GM23338 (cell line): ENCODE measurements around the gene EPO. TPM values are rescaled to one million over a fixed set of nuclear protein-coding genes. Genes with fewer than 3 reads are reported as not detected.
A peak's percentile ranks its signal among the peaks of the same experiment; 100 is the strongest.

Experiments used
- ATAC-seq: fragments of 200-7000 bp; cut with Tn5 transposase; 3 replicates; pipeline ENCODE4 v1.9.1; 2020
- DNase-seq: peaks from one replicate; pipeline ENCODE4 v3.0.0-alpha.2; 2015; ENCODE audit warnings: low spot score
- H2AFZ ChIP-seq: fragments of 200-600 bp; sonication (generic); 2 replicates; pipeline ENCODE4 v1.8.0; 2016; ENCODE audit warnings: antibody characterized with exemption, mild to moderate bottlenecking, moderate library complexity
- H3F3A ChIP-seq: fragments of 200-600 bp; sonication (generic); replicated peaks from 2 replicates; pipeline ENCODE4 v1.8.0; 2017; ENCODE audit warnings: antibody characterized with exemption, mixed run types, low read depth
- H3K27ac ChIP-seq: fragments of 200-600 bp; sonication (generic); 2 replicates; pipeline ENCODE4 v1.6.1; 2016; ENCODE audit warnings: low read depth
- H3K27me3 ChIP-seq: fragments of 200-600 bp; sonication (generic); 2 replicates; pipeline ENCODE4 v1.8.0; 2016; ENCODE audit warnings: mild to moderate bottlenecking, mixed run types, moderate library complexity; ENCODE audit not compliant: insufficient read depth
- H3K36me3 ChIP-seq: fragments of 200-600 bp; sonication (generic); 2 replicates; pipeline ENCODE4 v1.8.0; 2016; ENCODE audit warnings: mild to moderate bottlenecking; ENCODE audit not compliant: insufficient read depth
- H3K4me1 ChIP-seq: fragments of 200-600 bp; sonication (generic); 2 replicates; pipeline ENCODE4 v1.8.0; 2016; ENCODE audit warnings: mild to moderate bottlenecking, moderate library complexity; ENCODE audit not compliant: insufficient read depth
- H3K4me2 ChIP-seq: fragments of 200-600 bp; sonication (generic); 2 replicates; pipeline ENCODE4 v1.7.1; 2017; ENCODE audit warnings: mixed run types
- H3K4me3 ChIP-seq: fragments of 200-600 bp; sonication (generic); 2 replicates; pipeline ENCODE4 v1.6.1; 2016; ENCODE audit warnings: mixed run types
- H3K79me2 ChIP-seq: fragments of 200-600 bp; sonication (generic); replicated peaks from 2 replicates; pipeline ENCODE4 v1.8.0; 2017; ENCODE audit warnings: mild to moderate bottlenecking; ENCODE audit not compliant: insufficient read depth
- H3K9me2 ChIP-seq: fragments of 200-600 bp; sonication (generic); 2 replicates; pipeline ENCODE4 v1.8.0; 2017; ENCODE audit not compliant: insufficient read depth
- H4K20me1 ChIP-seq: fragments of 200-600 bp; sonication (generic); replicated peaks from 2 replicates; pipeline ENCODE4 v1.8.0; 2017; ENCODE audit warnings: mild to moderate bottlenecking; ENCODE audit not compliant: insufficient read depth
- H3K27ac Mint-ChIP-seq: 2 replicates; pipeline ENCODE4 v1.8.0; 2020; ENCODE audit warnings: inconsistent platforms, mild to moderate bottlenecking, moderate library complexity, mixed read lengths
- H3K27me3 Mint-ChIP-seq: 3 replicates; pipeline ENCODE4 v1.8.0; 2022; ENCODE audit warnings: low read depth, mild to moderate bottlenecking, moderate library complexity, mixed read lengths, inconsistent platforms; ENCODE audit not compliant: insufficient read depth, poor library complexity
- H3K36me3 Mint-ChIP-seq: 3 replicates; pipeline ENCODE4 v1.8.0; 2021; ENCODE audit warnings: low read depth, mild to moderate bottlenecking, inconsistent platforms, moderate library complexity, mixed read lengths
- H3K4me1 Mint-ChIP-seq: 3 replicates; pipeline ENCODE4 v1.8.0; 2020; ENCODE audit warnings: mild to moderate bottlenecking, inconsistent platforms, mixed read lengths
- H3K4me3 Mint-ChIP-seq: 3 replicates; pipeline ENCODE4 v1.8.0; 2021; ENCODE audit warnings: moderate library complexity, mild to moderate bottlenecking, inconsistent platforms, mixed read lengths
- H3K9me3 Mint-ChIP-seq: 3 replicates; pipeline ENCODE4 v1.8.0; 2020; ENCODE audit warnings: moderate library complexity, mild to moderate bottlenecking, inconsistent platforms, mixed read lengths
- CREB1 ChIP-seq: fragments of 250-450 bp; sonication (Bioruptor Pico); IDR thresholded peaks from 2 replicates; pipeline ENCODE4 v1.5.0; 2020; ENCODE audit warnings: low read depth, mild to moderate bottlenecking, moderate library complexity
- JUNB ChIP-seq: IDR thresholded peaks from one replicate; pipeline ENCODE4 v1.6.1; 2016; ENCODE audit warnings: antibody characterized with exemption; ENCODE audit not compliant: unreplicated experiment
- polyA plus RNA-seq: library from polyadenylated mRNA; unstranded; fragments of >200 nt; fragmentation: Nextera tagmentation; extraction: Ambion mirVana; gene quantifications from 2 replicates; pipeline ENCODE4 v1.2.1, GENCODE V29; 2016
- total RNA-seq: library from RNA; depleted of rRNA; stranded (reverse); fragments of >200 nt; shearing (Covaris generic); gene quantifications from 2 replicates; pipeline ENCODE4 v1.2.3, GENCODE V29; 2014
- TF ChIP-seq, protein P1 (sequence below): IDR thresholded peaks from one replicate; pipeline ENCODE4 v1.6.1; 2018; ENCODE audit warnings: antibody characterized with exemption; ENCODE audit not compliant: unreplicated experiment
- TF ChIP-seq, protein P2 (sequence below): fragments of 250-450 bp; sonication (Bioruptor Pico); IDR thresholded peaks from 2 replicates; pipeline ENCODE4 v1.5.0; 2020; ENCODE audit warnings: mild to moderate bottlenecking, moderate library complexity

Gene EPO
- total and polyA plus RNA-seq, 2 experiments from 2014 or later: 1.0 TPM; not detected in 1

DNA sequence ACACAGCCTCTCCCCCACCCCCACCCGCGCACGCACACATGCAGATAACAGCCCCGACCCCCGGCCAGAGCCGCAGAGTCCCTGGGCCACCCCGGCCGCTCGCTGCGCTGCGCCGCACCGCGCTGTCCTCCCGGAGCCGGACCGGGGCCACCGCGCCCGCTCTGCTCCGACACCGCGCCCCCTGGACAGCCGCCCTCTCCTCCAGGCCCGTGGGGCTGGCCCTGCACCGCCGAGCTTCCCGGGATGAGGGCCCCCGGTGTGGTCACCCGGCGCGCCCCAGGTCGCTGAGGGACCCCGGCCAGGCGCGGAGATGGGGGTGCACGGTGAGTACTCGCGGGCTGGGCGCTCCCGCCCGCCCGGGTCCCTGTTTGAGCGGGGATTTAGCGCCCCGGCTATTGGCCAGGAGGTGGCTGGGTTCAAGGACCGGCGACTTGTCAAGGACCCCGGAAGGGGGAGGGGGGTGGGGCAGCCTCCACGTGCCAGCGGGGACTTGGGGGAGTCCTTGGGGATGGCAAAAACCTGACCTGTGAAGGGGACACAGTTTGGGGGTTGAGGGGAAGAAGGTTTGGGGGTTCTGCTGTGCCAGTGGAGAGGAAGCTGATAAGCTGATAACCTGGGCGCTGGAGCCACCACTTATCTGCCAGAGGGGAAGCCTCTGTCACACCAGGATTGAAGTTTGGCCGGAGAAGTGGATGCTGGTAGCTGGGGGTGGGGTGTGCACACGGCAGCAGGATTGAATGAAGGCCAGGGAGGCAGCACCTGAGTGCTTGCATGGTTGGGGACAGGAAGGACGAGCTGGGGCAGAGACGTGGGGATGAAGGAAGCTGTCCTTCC is 620 bp downstream of the EPO start:
- H3K4me2 ChIP-seq: peak overlapping the region; percentile 88
- H3K27ac ChIP-seq: no peak overlapping the region
- H2AFZ ChIP-seq: peak overlapping the region; percentile 93
- peaks cover 9% of the 10 kb centered on the region; the same call in 1 of the 2 replicates for H3K4me1 ChIP-seq
- H3K27me3 ChIP-seq: peaks cover 38% of the 10 kb centered on the region
- H4K20me1 ChIP-seq: no peaks in the 10 kb centered on the region
- Mint-ChIP-seq H3K9me3 (peaks cover 2% of the 10 kb centered on the region; the same call in 2 of the 3 replicates), H3K36me3 (no peaks in the 10 kb centered on the region), H3K4me3 (peak overlapping the region; percentile 70), H3K27me3 (peaks cover 42% of the 10 kb centered on the region), H3K4me1 (peaks cover 7% of the 10 kb centered on the region), H3K27ac (no peak overlapping the region)
- H3K9me2 ChIP-seq: no peaks in the 10 kb centered on the region
- H3K79me2 ChIP-seq: no peaks in the 10 kb centered on the region
- DNase-seq (peak; percentile 55), ATAC-seq (peak; percentile 65)
- peak overlapping the region; percentile 74 for H3K4me3 ChIP-seq
- TF ChIP-seq, protein P1, sequence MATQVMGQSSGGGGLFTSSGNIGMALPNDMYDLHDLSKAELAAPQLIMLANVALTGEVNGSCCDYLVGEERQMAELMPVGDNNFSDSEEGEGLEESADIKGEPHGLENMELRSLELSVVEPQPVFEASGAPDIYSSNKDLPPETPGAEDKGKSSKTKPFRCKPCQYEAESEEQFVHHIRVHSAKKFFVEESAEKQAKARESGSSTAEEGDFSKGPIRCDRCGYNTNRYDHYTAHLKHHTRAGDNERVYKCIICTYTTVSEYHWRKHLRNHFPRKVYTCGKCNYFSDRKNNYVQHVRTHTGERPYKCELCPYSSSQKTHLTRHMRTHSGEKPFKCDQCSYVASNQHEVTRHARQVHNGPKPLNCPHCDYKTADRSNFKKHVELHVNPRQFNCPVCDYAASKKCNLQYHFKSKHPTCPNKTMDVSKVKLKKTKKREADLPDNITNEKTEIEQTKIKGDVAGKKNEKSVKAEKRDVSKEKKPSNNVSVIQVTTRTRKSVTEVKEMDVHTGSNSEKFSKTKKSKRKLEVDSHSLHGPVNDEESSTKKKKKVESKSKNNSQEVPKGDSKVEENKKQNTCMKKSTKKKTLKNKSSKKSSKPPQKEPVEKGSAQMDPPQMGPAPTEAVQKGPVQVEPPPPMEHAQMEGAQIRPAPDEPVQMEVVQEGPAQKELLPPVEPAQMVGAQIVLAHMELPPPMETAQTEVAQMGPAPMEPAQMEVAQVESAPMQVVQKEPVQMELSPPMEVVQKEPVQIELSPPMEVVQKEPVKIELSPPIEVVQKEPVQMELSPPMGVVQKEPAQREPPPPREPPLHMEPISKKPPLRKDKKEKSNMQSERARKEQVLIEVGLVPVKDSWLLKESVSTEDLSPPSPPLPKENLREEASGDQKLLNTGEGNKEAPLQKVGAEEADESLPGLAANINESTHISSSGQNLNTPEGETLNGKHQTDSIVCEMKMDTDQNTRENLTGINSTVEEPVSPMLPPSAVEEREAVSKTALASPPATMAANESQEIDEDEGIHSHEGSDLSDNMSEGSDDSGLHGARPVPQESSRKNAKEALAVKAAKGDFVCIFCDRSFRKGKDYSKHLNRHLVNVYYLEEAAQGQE: no peak
- TF ChIP-seq CREB1 (CRISPR knock-in tag) (no peak), JUNB (no peak)
- TF ChIP-seq, protein P2, sequence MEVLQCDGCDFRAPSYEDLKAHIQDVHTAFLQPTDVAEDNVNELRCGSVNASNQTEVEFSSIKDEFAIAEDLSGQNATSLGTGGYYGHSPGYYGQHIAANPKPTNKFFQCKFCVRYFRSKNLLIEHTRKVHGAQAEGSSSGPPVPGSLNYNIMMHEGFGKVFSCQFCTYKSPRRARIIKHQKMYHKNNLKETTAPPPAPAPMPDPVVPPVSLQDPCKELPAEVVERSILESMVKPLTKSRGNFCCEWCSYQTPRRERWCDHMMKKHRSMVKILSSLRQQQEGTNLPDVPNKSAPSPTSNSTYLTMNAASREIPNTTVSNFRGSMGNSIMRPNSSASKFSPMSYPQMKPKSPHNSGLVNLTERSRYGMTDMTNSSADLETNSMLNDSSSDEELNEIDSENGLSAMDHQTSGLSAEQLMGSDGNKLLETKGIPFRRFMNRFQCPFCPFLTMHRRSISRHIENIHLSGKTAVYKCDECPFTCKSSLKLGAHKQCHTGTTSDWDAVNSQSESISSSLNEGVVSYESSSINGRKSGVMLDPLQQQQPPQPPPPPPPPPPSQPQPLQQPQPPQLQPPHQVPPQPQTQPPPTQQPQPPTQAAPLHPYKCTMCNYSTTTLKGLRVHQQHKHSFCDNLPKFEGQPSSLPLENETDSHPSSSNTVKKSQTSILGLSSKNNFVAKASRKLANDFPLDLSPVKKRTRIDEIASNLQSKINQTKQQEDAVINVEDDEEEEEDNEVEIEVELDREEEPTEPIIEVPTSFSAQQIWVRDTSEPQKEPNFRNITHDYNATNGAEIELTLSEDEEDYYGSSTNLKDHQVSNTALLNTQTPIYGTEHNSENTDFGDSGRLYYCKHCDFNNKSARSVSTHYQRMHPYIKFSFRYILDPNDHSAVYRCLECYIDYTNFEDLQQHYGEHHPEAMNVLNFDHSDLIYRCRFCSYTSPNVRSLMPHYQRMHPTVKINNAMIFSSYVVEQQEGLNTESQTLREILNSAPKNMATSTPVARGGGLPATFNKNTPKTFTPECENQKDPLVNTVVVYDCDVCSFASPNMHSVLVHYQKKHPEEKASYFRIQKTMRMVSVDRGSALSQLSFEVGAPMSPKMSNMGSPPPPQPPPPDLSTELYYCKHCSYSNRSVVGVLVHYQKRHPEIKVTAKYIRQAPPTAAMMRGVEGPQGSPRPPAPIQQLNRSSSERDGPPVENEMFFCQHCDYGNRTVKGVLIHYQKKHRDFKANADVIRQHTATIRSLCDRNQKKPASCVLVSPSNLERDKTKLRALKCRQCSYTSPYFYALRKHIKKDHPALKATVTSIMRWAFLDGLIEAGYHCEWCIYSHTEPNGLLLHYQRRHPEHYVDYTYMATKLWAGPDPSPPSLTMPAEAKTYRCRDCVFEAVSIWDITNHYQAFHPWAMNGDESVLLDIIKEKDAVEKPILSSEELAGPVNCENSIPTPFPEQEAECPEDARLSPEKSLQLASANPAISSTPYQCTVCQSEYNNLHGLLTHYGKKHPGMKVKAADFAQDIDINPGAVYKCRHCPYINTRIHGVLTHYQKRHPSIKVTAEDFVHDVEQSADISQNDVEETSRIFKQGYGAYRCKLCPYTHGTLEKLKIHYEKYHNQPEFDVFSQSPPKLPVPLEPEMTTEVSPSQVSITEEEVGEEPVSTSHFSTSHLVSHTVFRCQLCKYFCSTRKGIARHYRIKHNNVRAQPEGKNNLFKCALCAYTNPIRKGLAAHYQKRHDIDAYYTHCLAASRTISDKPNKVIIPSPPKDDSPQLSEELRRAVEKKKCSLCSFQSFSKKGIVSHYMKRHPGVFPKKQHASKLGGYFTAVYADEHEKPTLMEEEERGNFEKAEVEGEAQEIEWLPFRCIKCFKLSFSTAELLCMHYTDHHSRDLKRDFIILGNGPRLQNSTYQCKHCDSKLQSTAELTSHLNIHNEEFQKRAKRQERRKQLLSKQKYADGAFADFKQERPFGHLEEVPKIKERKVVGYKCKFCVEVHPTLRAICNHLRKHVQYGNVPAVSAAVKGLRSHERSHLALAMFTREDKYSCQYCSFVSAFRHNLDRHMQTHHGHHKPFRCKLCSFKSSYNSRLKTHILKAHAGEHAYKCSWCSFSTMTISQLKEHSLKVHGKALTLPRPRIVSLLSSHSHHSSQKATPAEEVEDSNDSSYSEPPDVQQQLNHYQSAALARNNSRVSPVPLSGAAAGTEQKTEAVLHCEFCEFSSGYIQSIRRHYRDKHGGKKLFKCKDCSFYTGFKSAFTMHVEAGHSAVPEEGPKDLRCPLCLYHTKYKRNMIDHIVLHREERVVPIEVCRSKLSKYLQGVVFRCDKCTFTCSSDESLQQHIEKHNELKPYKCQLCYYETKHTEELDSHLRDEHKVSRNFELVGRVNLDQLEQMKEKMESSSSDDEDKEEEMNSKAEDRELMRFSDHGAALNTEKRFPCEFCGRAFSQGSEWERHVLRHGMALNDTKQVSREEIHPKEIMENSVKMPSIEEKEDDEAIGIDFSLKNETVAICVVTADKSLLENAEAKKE: no peak
- no peaks in the 10 kb centered on the region for H3K36me3 ChIP-seq
- H3F3A ChIP-seq: peaks cover 6% of the 10 kb centered on the region; the same call in 1 of the 2 replicates
